Measurements from ENCODE around the gene MCAT. TPM values are rescaled to one million over a fixed set of nuclear protein-coding genes. Genes with fewer than 3 reads are reported as not detected.
A peak's percentile ranks its signal among the peaks of the same experiment; 100 is the strongest.

MCAT gene
- polyA plus RNA-seq, 3 donors = 4.5 to 8.9 (median 6.8) TPM

DNA sequence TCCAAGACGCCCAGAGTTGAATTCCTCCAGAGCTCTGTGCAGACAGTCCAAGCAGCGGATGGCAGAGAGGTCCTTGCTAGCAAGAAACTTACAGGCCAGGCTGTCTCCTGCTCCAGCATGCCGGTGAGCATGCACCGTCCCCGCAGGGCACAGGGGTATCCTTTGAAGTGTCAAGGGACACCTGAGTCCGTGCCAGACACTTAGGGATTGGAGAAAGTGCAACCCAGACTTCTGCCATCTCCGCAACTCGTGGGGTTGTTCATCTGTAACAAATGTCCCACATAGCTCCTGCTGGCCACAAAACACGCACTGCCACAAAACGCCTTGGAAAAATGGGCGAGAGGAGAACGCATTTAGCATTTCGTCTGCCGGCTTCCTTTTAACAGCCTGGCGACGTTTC, 21.4 kb upstream of the MCAT start:
- Mint-ChIP-seq H3K4me3 (no peak overlapping the region), H3K9me3 (peaks cover 0 to 2% (median 0%) of the 10 kb centered on the region in 7 donors), H3K4me1 (peaks cover 25% of the 10 kb centered on the region), H3K27ac (peak overlapping the region in 1 of 7 donors; percentile 72), H3K27me3 (ENCODE audit: low read depth in 3 of 3) (peaks cover 0 to 2% (median 1%) of the 10 kb centered on the region in 3 donors), H3K36me3 (peaks cover 45 to 86% of the 10 kb centered on the region in 2 donors)
- H3K36me3 ChIP-seq (replicated peaks in 1 of 2; ENCODE audit: control insufficient read depth in 1 of 2, insufficient read depth in 2 of 2, low read length in 2 of 2) = peaks cover 43 to 82% of the 10 kb centered on the region in 2 donors
- H2AFZ ChIP-seq (ENCODE audit: insufficient read depth, low read depth, low read length, poor library complexity, severe bottlenecking) = no peak overlapping the region
- WGBS (ENCODE audit: insufficient coverage) = 37% methylated on average over 14 of the region's 16 CpGs
- no peak for TF ChIP-seq CTCF (IDR thresholded peaks at IDR 0.05)
- H4K20me1 ChIP-seq (ENCODE audit: insufficient read depth, low read length) = peaks cover 54% of the 10 kb centered on the region
- no peak overlapping the region for H3K4me2 ChIP-seq (replicated peaks; ENCODE audit: extremely low read depth, low read length, poor library complexity, severe bottlenecking)
- no peaks in the 10 kb centered on the region for H3K9me3 ChIP-seq (replicated peaks in 1 of 2; ENCODE audit: control insufficient read depth in 1 of 2, insufficient read depth in 1 of 2, low read length in 2 of 2)
- intact Hi-C loops (cut with micrococcal nuclease) = no loop called here
- H3K4me3 ChIP-seq (replicated peaks in 1 of 3; ENCODE audit: low read depth in 2 of 3, low read length in 3 of 3) = no peak overlapping the region
- H3K79me2 ChIP-seq (ENCODE audit: insufficient read depth, low read length) = peaks cover 16% of the 10 kb centered on the region
- H3K4me1 ChIP-seq (ENCODE audit: control insufficient read depth in 1 of 2, insufficient read depth in 2 of 2, low read length in 2 of 2) = peaks cover 24 to 25% of the 10 kb centered on the region in 2 donors
- DNase-seq = no peak
- H3K9ac ChIP-seq (ENCODE audit: insufficient read depth, low read length, poor library complexity, severe bottlenecking) = no peak overlapping the region
- no peaks in the 10 kb centered on the region for H3K27me3 ChIP-seq (ENCODE audit: control insufficient read depth in 2 of 2, insufficient read depth in 2 of 2, low read length in 2 of 2)
- no peak overlapping the region for H3K27ac ChIP-seq (ENCODE audit: low read depth in 1 of 2, low read length in 2 of 2)

DNA sequence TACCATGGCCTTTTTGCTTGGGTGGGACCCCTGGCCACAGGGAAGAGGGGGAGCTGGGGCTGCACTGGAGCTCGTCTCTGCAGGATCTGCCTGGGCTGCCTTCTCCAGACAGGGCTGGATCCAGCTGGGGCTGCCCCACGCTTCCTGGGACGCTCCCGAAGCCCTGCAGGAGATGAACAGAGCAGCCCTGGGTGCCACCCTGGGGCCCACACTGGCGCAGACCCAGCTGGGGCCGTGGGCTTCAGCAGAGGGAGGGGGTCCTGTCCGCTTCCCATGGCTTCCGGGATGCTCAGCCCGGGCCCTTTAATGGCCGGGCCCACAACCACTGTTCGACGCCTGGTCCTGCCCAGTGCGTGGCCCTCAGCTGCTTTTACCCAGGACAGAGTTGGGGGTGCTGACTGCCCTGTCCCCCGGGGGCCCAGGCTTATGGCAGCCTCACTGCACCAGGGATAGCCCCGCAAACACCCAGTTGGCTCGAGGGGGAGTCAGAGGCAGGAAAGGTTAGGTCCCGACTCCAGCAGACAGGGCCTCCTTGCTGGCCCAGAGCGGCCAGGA, 20.1 kb upstream of the MCAT start:
- no peak for DNase-seq
- H3K4me1 ChIP-seq (ENCODE audit: control insufficient read depth in 1 of 2, insufficient read depth in 2 of 2, low read length in 2 of 2) = peaks cover 37 to 38% of the 10 kb centered on the region in 2 donors

More for the DNA sequence above, 20.1 kb upstream of the MCAT start:
- Mint-ChIP-seq H3K4me1 (peaks cover 37% of the 10 kb centered on the region), H3K27ac (peak overlapping the region in 6 of 7 donors; percentile 35 to 89 (median 80)), H3K27me3 (ENCODE audit: low read depth in 3 of 3) (peaks cover 0 to 3% (median 0%) of the 10 kb centered on the region in 3 donors), H3K4me3 (peak overlapping the region in 1 of 2 donors; percentile 54), H3K9me3 (peaks cover 0 to 2% (median 0%) of the 10 kb centered on the region in 7 donors), H3K36me3 (peaks cover 45 to 86% of the 10 kb centered on the region in 2 donors)
- Histone ChIP-seq H4K20me1 (ENCODE audit: insufficient read depth, low read length) (peaks cover 67% of the 10 kb centered on the region), H3K36me3 (replicated peaks in 1 of 2; ENCODE audit: control insufficient read depth in 1 of 2, insufficient read depth in 2 of 2, low read length in 2 of 2) (peaks cover 47 to 86% of the 10 kb centered on the region in 2 donors), H3K27ac (ENCODE audit: low read depth in 1 of 2, low read length in 2 of 2) (peak overlapping the region; percentile 52 to 62), H3K4me3 (replicated peaks in 1 of 3; ENCODE audit: low read depth in 2 of 3, low read length in 3 of 3) (no peak overlapping the region), H3K27me3 (ENCODE audit: control insufficient read depth in 2 of 2, insufficient read depth in 2 of 2, low read length in 2 of 2) (no peaks in the 10 kb centered on the region), H2AFZ (ENCODE audit: insufficient read depth, low read depth, low read length, poor library complexity, severe bottlenecking) (no peak overlapping the region), H3K9me3 (replicated peaks in 1 of 2; ENCODE audit: control insufficient read depth in 1 of 2, insufficient read depth in 1 of 2, low read length in 2 of 2) (no peaks in the 10 kb centered on the region), H3K9ac (ENCODE audit: insufficient read depth, low read length, poor library complexity, severe bottlenecking) (no peak overlapping the region), H3K4me2 (replicated peaks; ENCODE audit: extremely low read depth, low read length, poor library complexity, severe bottlenecking) (no peak overlapping the region), H3K79me2 (ENCODE audit: insufficient read depth, low read length) (peaks cover 29% of the 10 kb centered on the region)
- no peak for TF ChIP-seq CTCF (IDR thresholded peaks at IDR 0.05)
- WGBS (ENCODE audit: insufficient coverage) = 94% methylated on average over 16 of the region's 18 CpGs
- intact Hi-C loops (cut with micrococcal nuclease) = no loop called here
